Measurements from ENCODE around the gene AXL.

GRCh38 chr19:41175801-41176777, 42.9 kb upstream of the AXL start:
- no peak for TF ChIP-seq CTCF (conservative IDR thresholded peaks at IDR 0.05 in 1 of 2, IDR thresholded peaks at IDR 0.05 in 1 of 2; ENCODE audit: extremely low read depth in 1 of 2, insufficient read depth in 1 of 2, low read depth in 1 of 2, low read length in 2 of 2)
- TF ChIP-seq EZH2 (IDR thresholded peaks at IDR 0.05; ENCODE audit: borderline replicate concordance, low read length), result no peak

All from mammary epithelial cell (primary cell).